WTC11 (cell line): ENCODE data around the gene ABHD17B. TPM values are rescaled to one million over a fixed set of nuclear protein-coding genes. Genes with fewer than 3 reads are reported as not detected.
A peak's percentile ranks its signal among the peaks of the same experiment; 100 is the strongest.

Experiments used
- ATAC-seq: fragments of 200-7000 bp; cut with Tn5 transposase; 2 replicates; pipeline ENCODE4 v1.10.0; 2021; ENCODE audit warnings: mild to moderate bottlenecking, moderate library complexity
- CTCF ChIA-PET: fragments of 300-600 bp; sonication (Branson Sonifier 250); formaldehyde crosslinking; loops from one replicate; lab custom pipeline; 2021; ENCODE audit warnings: antibody characterized with exemption; lab: Charles Lee
- POLR2A ChIA-PET: fragments of 350-600 bp; sonication (Branson Sonifier 250); formaldehyde crosslinking; loops from one replicate; lab custom pipeline; 2021; ENCODE audit warnings: antibody characterized with exemption; lab: Charles Lee
- DNase-seq: peaks from one replicate; pipeline ENCODE4 v3.0.0; 2021; ENCODE audit warnings: low spot score
- H3K27ac Mint-ChIP-seq: 2 replicates; pipeline ENCODE4 v1.8.0; 2021; ENCODE audit warnings: mixed read lengths
- H3K27me3 Mint-ChIP-seq: 2 replicates; pipeline ENCODE4 v1.8.0; 2021; ENCODE audit warnings: low read depth, mild to moderate bottlenecking, moderate library complexity, mixed read lengths
- H3K36me3 Mint-ChIP-seq: 2 replicates; pipeline ENCODE4 v1.8.0; 2021; ENCODE audit warnings: mixed read lengths
- H3K4me1 Mint-ChIP-seq: 2 replicates; pipeline ENCODE4 v1.8.0; 2022; ENCODE audit warnings: mixed read lengths
- H3K4me3 Mint-ChIP-seq: 2 replicates; pipeline ENCODE4 v1.8.0; 2021; ENCODE audit warnings: mild to moderate bottlenecking, moderate library complexity, mixed read lengths
- H3K9me3 Mint-ChIP-seq: 2 replicates; pipeline ENCODE4 v1.8.0; 2021; ENCODE audit warnings: mixed read lengths
- ARID4B ChIP-seq: sonication (generic); formaldehyde crosslinking; IDR thresholded peaks from 2 replicates; pipeline ENCODE4 v1.8.0; 2023; ENCODE audit warnings: missing genetic modification reagents, mild to moderate bottlenecking, borderline replicate concordance
- ATF2 ChIP-seq: sonication (generic); formaldehyde crosslinking; IDR thresholded peaks from 2 replicates; pipeline ENCODE4 v1.8.1; 2022; ENCODE audit warnings: low read depth, missing genetic modification reagents, borderline replicate concordance
- CREB1 ChIP-seq: sonication (generic); formaldehyde crosslinking; IDR thresholded peaks from 2 replicates; pipeline ENCODE4 v1.8.0; 2023; ENCODE audit warnings: mild to moderate bottlenecking, missing genetic modification reagents
- E2F5 ChIP-seq: sonication (generic); formaldehyde crosslinking; IDR thresholded peaks from 2 replicates; pipeline ENCODE4 v1.8.1; 2022; ENCODE audit warnings: mild to moderate bottlenecking, moderate library complexity, missing genetic modification reagents
- FOXP1 ChIP-seq: sonication (generic); formaldehyde crosslinking; IDR thresholded peaks from 2 replicates; pipeline ENCODE4 v1.8.0; 2022; ENCODE audit warnings: missing genetic modification reagents, mild to moderate bottlenecking, moderate library complexity, borderline replicate concordance
- HMGXB4 ChIP-seq: sonication (generic); formaldehyde crosslinking; IDR thresholded peaks from 2 replicates; pipeline ENCODE4 v1.8.1; 2023; ENCODE audit warnings: mild to moderate bottlenecking, moderate library complexity, missing genetic modification reagents
- JAZF1 ChIP-seq: fragments of 250-450 bp; sonication (Bioruptor Pico); IDR thresholded peaks from 2 replicates; pipeline ENCODE4 v1.9.0; 2021; ENCODE audit warnings: moderate library complexity, mild to moderate bottlenecking, inconsistent platforms
- MYBL2 ChIP-seq: sonication (generic); formaldehyde crosslinking; IDR thresholded peaks from 2 replicates; pipeline ENCODE4 v1.8.1; 2023; ENCODE audit warnings: mild to moderate bottlenecking, moderate library complexity, missing genetic modification reagents
- NR2C2 ChIP-seq: sonication (generic); formaldehyde crosslinking; IDR thresholded peaks from 2 replicates; pipeline ENCODE4 v1.8.0; 2022; ENCODE audit warnings: mild to moderate bottlenecking, missing genetic modification reagents
- PRRX2 ChIP-seq: fragments of 250-450 bp; sonication (Bioruptor Pico); IDR thresholded peaks from 2 replicates; pipeline ENCODE4 v1.8.0; 2021; ENCODE audit warnings: mild to moderate bottlenecking
- RORB ChIP-seq: fragments of 250-450 bp; sonication (Bioruptor Pico); IDR thresholded peaks from 2 replicates; pipeline ENCODE4 v1.9.0; 2021; ENCODE audit warnings: mild to moderate bottlenecking
- SMAD4 ChIP-seq: sonication (generic); formaldehyde crosslinking; IDR thresholded peaks from 2 replicates; pipeline ENCODE4 v1.8.0; 2022; ENCODE audit warnings: mild to moderate bottlenecking, missing genetic modification reagents
- TCF7 ChIP-seq: sonication (generic); formaldehyde crosslinking; IDR thresholded peaks from 2 replicates; pipeline ENCODE4 v1.8.0; 2022; ENCODE audit warnings: mild to moderate bottlenecking, low read depth, missing genetic modification reagents, moderate library complexity
- TEAD1 ChIP-seq: sonication (generic); formaldehyde crosslinking; IDR thresholded peaks from 2 replicates; pipeline ENCODE4 v1.8.0; 2022; ENCODE audit warnings: mild to moderate bottlenecking, missing genetic modification reagents
- TEAD4 ChIP-seq: sonication (generic); formaldehyde crosslinking; IDR thresholded peaks from 2 replicates; pipeline ENCODE4 v1.8.0; 2022; ENCODE audit warnings: mild to moderate bottlenecking, missing genetic modification reagents
- ZNF232 ChIP-seq: sonication (generic); formaldehyde crosslinking; IDR thresholded peaks from 2 replicates; pipeline ENCODE4 v1.8.0; 2022; ENCODE audit warnings: mild to moderate bottlenecking, missing genetic modification reagents
- ZNF416 ChIP-seq: fragments of 250-450 bp; sonication (Bioruptor Pico); IDR thresholded peaks from 2 replicates; pipeline ENCODE4 v1.9.0; 2021; ENCODE audit warnings: mild to moderate bottlenecking, inconsistent platforms
- ZNF671 ChIP-seq: fragments of 250-450 bp; sonication (Bioruptor Pico); IDR thresholded peaks from 2 replicates; pipeline ENCODE4 v1.8.0; 2021; ENCODE audit warnings: mild to moderate bottlenecking
- total RNA-seq: library from RNA; stranded (reverse); gene quantifications from 3 replicates; pipeline ENCODE4 v1.2.3, GENCODE V29; 2021
- TF ChIP-seq, protein P1 (sequence below): fragments of 250-450 bp; sonication (Bioruptor Pico); IDR thresholded peaks from 2 replicates; pipeline ENCODE4 v1.9.0; 2021; ENCODE audit warnings: mild to moderate bottlenecking, borderline replicate concordance
- TF ChIP-seq, protein P2 (sequence below): fragments of 200-600 bp; IDR thresholded peaks from 2 replicates; pipeline ENCODE4 v1.8.0; 2022; ENCODE audit warnings: antibody characterized with exemption
- TF ChIP-seq, protein P3 (sequence below): sonication (generic); formaldehyde crosslinking; IDR thresholded peaks from 2 replicates; pipeline ENCODE4 v1.8.1; 2022; ENCODE audit warnings: low read depth, mild to moderate bottlenecking, moderate library complexity, missing genetic modification reagents, borderline replicate concordance

Gene ABHD17B
- total RNA-seq, 1 experiment from 2014 or later, result 56.6 TPM

- TF ChIP-seq, protein P1, sequence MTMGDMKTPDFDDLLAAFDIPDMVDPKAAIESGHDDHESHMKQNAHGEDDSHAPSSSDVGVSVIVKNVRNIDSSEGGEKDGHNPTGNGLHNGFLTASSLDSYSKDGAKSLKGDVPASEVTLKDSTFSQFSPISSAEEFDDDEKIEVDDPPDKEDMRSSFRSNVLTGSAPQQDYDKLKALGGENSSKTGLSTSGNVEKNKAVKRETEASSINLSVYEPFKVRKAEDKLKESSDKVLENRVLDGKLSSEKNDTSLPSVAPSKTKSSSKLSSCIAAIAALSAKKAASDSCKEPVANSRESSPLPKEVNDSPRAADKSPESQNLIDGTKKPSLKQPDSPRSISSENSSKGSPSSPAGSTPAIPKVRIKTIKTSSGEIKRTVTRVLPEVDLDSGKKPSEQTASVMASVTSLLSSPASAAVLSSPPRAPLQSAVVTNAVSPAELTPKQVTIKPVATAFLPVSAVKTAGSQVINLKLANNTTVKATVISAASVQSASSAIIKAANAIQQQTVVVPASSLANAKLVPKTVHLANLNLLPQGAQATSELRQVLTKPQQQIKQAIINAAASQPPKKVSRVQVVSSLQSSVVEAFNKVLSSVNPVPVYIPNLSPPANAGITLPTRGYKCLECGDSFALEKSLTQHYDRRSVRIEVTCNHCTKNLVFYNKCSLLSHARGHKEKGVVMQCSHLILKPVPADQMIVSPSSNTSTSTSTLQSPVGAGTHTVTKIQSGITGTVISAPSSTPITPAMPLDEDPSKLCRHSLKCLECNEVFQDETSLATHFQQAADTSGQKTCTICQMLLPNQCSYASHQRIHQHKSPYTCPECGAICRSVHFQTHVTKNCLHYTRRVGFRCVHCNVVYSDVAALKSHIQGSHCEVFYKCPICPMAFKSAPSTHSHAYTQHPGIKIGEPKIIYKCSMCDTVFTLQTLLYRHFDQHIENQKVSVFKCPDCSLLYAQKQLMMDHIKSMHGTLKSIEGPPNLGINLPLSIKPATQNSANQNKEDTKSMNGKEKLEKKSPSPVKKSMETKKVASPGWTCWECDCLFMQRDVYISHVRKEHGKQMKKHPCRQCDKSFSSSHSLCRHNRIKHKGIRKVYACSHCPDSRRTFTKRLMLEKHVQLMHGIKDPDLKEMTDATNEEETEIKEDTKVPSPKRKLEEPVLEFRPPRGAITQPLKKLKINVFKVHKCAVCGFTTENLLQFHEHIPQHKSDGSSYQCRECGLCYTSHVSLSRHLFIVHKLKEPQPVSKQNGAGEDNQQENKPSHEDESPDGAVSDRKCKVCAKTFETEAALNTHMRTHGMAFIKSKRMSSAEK, result no peak
- TF ChIP-seq PRRX2 (CRISPR knock-in tag) (no peak), NR2C2 (no peak)
Measured at GRCh38 chr9:71890042-71890679, 20.8 kb downstream of the ABHD17B start (continued).

- TF ChIP-seq CREB1, result no peak
- TF ChIP-seq ARID4B, result no peak
- TF ChIP-seq E2F5 (CRISPR knock-in tag), result no peak
- no peak for TF ChIP-seq TCF7 (CRISPR knock-in tag)
- no peak for TF ChIP-seq HMGXB4
- TF ChIP-seq ZNF671 (CRISPR knock-in tag), result no peak
- TF ChIP-seq, protein P2, sequence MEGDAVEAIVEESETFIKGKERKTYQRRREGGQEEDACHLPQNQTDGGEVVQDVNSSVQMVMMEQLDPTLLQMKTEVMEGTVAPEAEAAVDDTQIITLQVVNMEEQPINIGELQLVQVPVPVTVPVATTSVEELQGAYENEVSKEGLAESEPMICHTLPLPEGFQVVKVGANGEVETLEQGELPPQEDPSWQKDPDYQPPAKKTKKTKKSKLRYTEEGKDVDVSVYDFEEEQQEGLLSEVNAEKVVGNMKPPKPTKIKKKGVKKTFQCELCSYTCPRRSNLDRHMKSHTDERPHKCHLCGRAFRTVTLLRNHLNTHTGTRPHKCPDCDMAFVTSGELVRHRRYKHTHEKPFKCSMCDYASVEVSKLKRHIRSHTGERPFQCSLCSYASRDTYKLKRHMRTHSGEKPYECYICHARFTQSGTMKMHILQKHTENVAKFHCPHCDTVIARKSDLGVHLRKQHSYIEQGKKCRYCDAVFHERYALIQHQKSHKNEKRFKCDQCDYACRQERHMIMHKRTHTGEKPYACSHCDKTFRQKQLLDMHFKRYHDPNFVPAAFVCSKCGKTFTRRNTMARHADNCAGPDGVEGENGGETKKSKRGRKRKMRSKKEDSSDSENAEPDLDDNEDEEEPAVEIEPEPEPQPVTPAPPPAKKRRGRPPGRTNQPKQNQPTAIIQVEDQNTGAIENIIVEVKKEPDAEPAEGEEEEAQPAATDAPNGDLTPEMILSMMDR, result no peak
- no peak for TF ChIP-seq FOXP1 (CRISPR knock-in tag)
- TF ChIP-seq, protein P3, sequence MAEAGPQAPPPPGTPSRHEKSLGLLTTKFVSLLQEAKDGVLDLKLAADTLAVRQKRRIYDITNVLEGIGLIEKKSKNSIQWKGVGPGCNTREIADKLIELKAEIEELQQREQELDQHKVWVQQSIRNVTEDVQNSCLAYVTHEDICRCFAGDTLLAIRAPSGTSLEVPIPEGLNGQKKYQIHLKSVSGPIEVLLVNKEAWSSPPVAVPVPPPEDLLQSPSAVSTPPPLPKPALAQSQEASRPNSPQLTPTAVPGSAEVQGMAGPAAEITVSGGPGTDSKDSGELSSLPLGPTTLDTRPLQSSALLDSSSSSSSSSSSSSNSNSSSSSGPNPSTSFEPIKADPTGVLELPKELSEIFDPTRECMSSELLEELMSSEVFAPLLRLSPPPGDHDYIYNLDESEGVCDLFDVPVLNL (CRISPR knock-in tag), result no peak
- no peak for TF ChIP-seq ATF2
- TF ChIP-seq TEAD4, result no peak
- TF ChIP-seq JAZF1 (CRISPR knock-in tag), result no peak
- TF ChIP-seq RORB, result no peak
- no peak for TF ChIP-seq ZNF416
- no peak for TF ChIP-seq SMAD4 (CRISPR knock-in tag)
- TF ChIP-seq ZNF232 (CRISPR knock-in tag), result no peak
- TF ChIP-seq TEAD1, result no peak
- no peak for TF ChIP-seq MYBL2 (CRISPR knock-in tag)
- TF ChIP-seq, all 79 proteins: peak for 0
- Mint-ChIP-seq H3K27ac (peak overlapping the region; percentile 55), H3K27me3 (no peaks in the 10 kb centered on the region), H3K36me3 (peaks cover 35% of the 10 kb centered on the region), H3K9me3 (peaks cover 16% of the 10 kb centered on the region), H3K4me3 (no peak overlapping the region), H3K4me1 (peaks cover 39% of the 10 kb centered on the region)
- ATAC-seq, result no peak
- POLR2A ChIA-PET, result interaction anchor here (0.6 to 1.3 kb wide), 2 partner anchors 24 to 327 kb away, joined by 3 to 5 read pairs; partner anchors contain the start of genes ABHD17B and C9orf85
- CTCF ChIA-PET, result interaction anchor here (1.6 kb wide), 1 partner anchor 81 kb away, joined by 6 read pairs; no protein-coding TSS in a partner anchor
- DNase-seq, result no peak
Measured at GRCh38 chr9:71887362-71887761, 23.6 kb downstream of the ABHD17B start.
